NCI-H2081 treated with DMSO at 0.1 percent for 48 hours (cell line): ENCODE results near the gene CCDC7.
"Not testable (repeated sequence)": the region's sequence is repeated elsewhere in the genome, so short reads cannot be mapped to it uniquely, and the experiment has no call there.

ENCODE experiments used
- DNase-seq: peaks from one replicate; lab custom pipeline; 2025; lab: John Stamatoyannopoulos, UW

CCDC7 gene

DNA sequence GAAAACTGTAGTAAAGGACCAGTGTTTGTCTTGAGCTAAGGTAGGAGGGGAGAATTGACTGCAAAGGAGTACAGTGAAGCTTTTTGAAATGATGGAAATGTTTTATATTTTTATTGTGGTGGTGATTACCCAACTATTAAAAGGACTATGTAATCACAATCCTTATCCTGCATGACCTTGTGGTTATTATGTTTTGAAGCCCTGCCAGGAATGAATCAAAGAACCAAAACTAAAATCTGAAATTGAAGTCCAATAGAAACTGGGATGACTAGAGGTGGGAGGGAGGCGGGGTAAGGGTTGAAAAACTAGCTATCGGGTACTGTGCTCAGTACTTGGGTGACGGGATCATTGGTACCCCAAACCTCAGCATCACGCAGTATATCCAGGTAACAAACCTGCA is 8.2 kb downstream of the CCDC7 start:
- DNase-seq, result no peak

DNA sequence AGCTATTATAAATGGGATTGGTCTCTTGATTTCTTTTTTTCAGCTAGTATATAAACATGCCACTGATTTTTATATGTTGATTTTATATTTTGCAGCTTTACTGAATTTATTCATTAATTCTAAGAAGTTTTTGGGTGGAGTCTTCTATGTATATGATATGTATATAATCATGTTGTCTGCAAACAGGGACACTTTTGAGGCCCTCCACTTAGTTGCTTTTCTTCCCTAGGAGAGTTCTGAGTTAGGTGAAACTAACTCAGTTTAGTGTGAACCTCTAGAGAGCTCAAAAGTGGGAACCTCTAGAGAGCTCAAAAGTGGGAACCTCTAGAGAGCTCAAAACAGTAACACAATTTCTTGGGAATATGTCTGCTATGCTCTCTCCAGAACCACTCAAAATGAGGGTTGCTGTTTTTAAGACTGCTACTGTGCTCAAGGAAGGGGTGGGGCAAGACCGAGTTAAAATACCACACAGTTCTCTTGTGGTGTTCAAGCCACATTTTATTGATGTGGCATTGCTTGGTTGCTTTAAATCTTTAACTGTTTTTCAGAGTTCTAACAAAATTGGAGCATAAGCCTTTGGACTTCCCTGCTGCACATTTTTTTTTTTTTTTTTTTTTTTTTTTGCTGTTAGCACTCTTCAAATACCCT is 13.2 kb downstream of the CCDC7 start:
- DNase-seq, result no peak

DNA sequence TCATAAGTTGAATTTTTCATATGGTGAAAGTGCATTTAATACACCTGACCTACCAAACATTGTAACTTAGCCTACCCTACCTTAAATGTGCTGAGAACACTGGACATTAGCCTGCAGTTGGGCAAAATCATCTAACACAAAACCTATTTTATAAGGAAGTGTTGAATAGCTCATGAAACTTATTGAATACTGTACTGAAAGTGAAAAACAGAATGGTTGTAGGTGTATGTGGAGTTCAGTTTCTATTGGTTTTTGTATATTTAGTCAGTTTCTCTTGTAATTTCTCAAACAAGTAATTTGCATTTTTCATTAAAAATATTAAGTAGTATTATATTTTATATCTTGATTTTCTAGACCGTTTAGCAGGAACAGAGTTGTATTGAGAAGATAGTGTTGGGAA is 15.3 kb downstream of the CCDC7 start:
- DNase-seq, result no peak

DNA sequence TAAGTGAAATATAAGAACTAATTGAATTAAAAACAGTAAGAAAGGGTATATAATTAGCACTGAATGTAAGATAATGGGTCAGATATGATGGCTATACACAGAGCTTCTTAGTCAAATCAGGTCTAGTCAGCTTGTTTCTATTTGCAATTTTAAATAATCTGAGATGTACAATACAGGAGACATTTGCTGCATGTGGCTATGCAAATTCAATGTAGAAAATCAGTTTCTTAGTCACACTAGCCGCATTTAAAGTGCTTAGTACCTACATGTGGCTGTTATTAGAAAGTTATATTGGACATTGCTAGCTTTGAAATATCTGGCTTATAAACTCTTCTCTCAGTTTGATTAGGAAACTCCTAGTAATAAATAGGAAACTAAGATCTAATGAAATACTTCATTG is 25.3 kb downstream of the CCDC7 start:
- DNase-seq, result no peak

DNA sequence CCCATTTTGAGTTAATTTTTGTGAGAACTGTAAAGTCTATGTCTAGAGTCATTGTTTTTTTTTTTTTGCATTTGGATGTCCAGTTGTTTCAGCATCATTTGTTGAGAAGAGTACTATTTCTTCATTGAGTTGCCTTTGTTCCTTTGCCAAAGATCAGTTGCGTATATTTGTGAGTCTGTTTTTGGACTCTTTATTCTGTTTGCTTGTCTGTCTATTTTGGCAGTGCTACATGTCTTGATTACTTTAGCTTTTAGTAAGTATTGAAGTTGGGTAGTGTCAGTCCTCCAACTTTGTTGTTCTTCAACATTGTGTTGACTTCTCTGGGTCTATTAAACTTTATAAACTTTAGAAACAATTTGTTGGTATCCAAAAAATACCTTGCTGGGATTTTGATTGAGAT is 31.6 kb downstream of the CCDC7 start:
- no peak for DNase-seq

DNA sequence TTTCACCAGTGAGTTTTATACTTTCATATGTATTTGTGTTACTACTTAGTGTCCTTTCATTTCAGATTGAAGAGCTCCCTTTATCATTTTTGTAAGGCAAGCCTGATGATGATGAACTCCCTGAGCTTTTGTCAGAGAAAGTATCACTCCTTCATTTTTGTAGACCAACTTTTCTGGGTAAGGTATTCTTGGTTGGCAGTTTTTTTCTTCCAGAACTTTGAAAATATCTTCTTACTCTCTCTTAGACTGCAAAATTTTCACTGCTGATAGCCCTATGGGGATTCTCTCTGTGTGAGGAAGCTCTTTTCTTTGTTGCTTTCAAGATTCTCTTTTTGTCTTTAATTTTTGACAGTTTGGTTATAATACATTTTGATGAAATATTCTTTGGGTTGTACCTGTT is 35.7 kb downstream of the CCDC7 start:
- no peak for DNase-seq

DNA sequence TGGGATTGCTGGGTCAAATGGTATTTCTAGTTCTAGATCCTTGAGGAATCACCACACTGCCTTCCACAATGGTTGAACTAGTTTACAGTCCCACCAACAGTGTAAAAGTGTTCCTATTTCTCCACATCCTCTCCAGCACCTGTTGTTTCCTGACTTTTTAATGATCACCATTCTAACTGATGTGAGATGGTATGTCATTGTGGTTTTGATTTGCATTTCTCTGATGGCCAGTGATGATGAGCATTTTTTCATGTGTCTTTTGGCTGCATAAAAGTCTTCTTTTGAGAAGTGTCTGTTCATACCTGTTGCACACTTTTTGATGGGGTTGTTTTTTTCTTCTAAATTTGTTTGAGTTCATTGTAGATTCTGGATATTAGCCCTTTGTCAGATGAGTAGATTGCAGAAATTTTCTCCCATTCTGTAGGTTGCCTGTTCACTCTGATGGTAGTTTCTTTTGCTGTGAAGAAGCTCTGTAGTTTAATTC is 37.1 kb downstream of the CCDC7 start:
- DNase-seq, result not testable (repeated sequence)

DNA sequence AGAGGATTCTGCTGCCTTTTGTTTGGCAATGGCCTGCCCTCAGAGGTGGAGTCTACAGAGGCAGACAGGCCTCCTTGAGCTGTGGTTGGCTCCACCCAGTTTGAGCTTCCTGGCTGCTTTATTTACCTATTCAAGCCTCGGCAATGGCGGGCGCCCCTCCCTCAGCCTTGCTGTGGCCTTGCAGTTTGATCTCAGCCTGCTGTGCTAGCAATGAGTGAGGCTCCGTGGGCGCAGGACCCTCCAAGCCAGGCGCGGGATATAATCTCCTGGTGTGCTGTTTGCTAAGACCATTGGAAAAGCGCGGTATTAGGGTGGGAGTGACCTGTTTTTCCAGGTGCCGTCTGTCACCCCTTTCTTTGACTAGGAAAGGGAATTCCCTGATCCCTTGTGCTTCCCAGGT is 42.1 kb downstream of the CCDC7 start:
- not testable (repeated sequence) for DNase-seq

DNA sequence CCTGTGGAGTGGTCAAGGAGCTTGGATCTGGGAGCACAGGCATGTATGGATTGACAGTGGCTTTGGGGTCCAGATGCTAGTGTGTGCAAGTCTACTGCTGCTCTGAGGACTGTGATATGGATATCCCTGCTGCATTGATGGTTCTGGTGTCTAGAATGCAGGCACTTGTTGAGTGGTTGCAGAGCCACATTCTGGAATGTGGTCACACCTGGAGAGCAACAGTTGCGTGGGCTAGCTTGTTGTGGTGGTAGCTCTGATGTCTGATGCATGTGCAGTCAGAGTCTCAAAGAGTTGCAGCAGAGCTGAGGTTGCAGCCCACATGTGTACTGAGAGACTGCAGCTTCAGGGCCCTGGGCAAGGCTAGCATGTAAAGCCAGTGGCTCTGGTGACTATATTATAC is 43.2 kb downstream of the CCDC7 start:
- DNase-seq, result no peak

DNA sequence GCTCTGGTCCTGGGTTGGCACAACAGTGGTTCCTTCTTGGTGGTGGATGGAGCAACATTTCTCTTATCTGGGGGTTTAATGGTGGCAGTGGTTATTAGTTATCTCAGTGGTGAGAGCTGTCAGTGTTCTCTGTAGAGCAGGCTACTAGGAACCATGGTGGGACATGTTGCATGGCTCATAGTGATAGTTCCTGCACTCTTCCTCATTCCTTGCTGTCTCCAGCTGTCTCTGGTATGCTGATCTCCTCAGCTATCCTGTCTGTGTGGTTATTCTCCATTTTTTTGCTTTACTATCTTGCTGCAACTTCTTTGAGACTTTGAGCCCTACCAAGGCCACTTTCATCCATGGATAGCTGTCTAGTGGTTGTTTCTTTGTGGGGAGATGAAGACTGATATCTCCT is 44.0 kb downstream of the CCDC7 start:
- no peak for DNase-seq

DNA sequence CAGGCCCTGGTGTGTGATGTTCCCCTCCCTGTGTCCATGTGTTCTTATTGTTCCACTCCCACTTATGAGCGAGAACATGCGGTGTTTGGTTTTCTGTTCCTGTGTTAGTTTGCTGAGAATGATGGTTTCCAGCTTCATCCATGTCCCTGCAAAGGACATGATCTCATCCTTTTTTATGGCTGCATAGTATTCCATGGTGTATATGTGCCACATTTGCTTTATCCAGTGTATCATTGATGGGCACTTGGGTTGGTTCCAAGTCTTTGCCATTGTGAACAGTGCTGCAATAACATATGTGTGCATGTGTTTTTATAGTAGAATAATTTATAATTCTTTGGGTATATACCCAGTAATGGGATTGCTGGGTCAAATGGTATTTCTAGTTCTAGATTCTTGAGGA is 48.6 kb downstream of the CCDC7 start:
- DNase-seq, result not testable (repeated sequence)

DNA sequence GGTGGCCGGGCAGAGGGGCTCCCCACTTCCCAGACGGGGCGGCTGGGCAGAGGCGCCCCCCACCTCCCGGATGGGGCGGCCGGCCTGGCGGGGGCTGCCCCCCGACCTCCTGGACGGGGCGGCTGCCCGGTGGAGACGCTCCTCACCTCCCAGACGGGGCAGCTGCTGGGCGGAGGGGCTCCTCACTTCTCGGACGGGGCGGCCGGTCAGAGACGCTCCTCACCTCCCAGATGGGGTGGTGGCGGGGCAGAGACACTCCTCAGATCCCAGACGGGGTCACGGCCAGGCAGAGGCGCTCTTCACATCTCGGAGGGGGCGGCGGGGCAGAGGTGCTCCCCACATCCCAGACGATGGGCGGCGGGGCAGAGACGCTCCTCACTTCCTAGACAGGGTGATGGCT is 54.2 kb downstream of the CCDC7 start:
- not testable (repeated sequence) for DNase-seq

DNA sequence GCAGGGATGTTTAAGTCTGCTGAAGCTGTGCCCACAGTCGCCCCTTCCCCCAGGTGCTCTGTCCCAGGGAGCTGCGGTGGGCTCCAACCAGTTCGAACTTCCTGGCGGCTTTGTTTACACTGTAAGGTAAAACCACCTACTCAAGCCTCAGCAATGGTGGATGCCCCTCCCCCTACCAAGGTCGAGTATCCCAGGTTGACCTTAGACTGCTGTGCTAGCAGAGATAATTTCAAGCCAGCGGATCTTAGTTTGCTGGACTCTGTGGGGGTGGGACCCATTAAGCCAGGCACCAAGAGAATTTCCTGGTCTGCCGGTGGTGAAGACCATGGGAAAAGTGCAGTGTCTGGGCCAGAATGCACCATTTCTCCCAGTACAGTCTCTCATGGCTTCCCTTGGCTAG is 56.0 kb downstream of the CCDC7 start:
- DNase-seq, result no peak

DNA sequence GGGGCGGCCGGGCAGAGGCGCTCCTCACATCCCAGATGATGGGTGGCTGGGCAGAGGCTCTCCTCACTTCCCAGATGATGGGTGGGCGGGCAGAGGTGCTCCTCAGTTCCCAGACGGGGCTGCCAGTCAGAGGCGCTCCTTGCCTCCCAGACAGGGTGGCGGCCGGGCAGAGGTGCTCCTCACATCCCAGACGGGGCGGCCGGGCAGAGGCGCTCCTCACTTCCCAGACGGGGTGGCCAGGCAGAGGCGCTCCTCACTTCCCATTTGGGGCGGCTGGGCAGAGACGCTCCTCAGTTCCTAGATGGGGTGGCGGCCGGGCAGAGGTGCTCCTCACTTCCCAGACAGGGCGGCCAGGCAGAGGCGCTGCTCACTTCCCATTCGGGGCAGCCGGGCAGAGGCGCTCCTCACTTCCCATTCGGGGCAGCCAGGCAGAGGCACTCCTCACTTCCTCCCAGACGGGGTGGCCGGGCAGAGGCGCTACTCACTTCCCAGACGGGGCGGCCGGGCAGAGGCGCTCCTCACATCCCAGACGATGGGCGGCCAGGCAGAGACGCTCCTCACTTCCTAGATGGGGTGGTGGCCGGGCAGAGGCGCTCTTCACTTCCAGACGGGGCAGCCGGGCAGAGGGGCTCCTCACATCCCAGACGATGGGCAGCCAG is 60.0 kb downstream of the CCDC7 start:
- not testable (repeated sequence) for DNase-seq

DNA sequence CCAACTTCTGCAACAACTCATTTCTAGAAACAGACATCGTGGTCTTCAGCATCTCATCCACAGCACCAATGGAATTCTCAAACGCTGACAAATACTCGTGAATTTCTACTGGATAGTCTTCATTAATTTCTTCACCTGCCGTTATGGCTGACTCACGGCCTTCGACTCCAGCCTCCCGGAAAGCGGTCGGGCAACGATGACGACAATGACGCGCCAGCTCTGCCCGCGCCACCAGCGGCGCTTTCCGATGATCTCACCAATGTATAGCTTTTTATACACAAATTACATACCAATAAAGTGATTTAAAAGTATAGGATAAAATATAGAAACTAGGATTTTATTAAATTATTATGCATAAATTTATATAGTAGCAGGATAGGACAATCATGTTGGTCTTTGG is 65.7 kb downstream of the CCDC7 start:
- DNase-seq, result no peak

DNA sequence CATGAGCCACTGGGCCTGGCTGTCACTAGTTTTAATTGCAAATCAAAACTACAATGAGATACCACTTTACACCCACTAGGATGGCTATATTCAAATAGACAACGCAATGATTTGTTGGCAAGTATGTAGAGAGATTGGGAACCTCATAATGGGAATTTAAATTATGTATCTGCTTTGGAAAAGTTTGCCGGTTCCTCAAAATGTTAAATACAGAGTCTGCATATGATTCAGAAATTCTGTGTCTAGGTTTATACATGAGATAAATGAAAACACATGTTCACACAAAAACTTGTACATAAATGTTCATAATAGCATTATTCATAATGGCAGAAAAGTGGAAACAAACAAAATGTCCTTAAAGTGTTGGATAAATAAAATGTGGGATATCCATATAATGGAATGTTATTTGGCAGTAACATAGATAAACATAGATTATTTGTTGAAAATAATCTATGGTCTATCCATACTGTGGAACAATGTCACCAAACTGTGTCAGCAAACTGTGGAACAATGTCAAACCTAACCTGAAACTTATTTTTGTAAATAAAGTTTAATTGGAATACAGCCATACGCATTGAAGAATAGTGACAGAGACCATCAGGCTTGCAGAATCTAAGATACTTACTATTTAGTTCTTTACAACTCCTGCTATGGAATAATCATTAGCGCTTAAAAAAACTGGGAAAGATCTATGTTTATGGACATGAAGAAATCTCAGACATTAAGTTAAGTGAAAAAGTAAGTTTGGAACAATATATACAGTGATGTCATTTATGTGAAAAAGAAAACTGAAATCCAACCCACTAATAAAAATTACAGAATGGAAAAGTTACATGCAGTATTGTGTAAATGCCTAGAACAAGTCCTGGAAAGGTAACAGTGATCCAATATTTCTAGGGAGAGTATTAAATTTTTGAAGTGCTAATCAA is 70.9 kb downstream of the CCDC7 start:
- no peak for DNase-seq

DNA sequence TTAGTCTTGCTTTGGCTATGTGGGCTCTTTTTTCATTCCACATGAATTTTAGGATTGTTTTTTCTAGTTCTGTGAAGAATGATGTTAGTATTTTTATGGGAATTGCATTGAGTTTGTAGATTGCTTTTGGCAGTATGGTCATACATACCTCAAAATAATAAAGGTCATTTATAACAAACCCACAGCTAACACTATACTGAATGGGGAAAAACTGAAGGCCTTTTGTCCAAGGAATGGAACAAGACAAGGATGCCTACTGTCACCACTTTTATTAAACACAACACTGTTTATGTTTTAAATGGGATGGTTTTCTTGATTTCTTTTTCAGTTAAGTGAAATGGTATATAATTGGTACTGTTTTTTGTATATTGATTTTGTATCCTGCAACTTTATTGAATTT is 84.3 kb downstream of the CCDC7 start:
- no peak for DNase-seq

DNA sequence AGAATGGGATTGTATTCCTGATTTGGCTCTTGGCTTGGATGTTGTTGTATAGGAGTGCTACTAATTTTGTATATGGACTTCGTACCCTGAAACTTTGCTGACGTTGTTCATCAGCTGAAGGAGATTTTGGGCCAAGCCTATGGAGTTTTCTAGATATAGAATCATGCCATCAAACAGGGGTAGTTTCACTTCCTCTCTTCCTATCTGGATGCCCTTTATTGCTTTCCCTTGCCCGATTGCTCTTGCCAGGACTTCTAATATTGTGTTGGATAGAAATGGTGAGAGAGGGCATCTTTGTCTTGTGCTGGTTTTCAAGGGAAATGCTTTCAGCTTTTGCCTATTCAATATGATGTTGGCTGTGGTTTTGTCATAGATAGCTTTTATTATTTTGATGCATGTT is 92.3 kb downstream of the CCDC7 start:
- no peak for DNase-seq

DNA sequence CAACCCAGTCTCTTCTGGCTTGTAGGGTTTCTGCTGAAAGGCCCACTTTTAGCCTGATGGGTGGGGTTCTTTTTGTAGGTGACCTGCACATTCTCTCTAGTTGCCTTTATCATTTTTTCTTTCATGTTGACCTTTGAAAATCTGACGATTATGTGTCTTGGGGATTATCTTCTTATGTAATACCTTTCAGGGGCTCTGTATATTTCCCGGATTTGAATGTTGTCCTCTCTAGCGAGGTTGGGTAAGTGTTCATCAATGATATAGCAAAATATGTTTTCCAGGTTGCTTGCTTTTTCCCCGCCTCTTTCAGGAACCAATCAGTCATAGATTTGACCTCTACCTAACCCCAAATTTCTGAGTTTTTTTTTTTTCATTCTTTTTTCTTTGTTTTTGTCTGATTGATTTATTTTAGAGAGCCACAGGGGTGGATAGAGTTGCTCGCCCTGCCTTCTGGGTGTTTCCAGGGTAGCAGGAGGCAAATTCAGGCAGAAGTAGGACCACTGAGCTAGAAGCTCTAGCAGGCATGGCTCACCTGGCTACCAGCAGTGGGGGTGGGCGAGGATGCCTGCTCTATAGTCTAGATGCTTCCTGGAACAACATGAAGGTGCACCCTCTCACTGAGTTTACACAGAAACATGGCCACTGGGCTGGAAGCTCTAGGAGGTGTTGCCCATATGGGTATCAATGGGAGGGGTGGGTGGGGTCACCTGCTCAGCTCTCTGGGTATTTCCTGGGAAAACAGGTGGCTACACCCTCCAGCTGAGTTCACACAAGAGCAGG is 94.9 kb downstream of the CCDC7 start:
- no peak for DNase-seq

DNA sequence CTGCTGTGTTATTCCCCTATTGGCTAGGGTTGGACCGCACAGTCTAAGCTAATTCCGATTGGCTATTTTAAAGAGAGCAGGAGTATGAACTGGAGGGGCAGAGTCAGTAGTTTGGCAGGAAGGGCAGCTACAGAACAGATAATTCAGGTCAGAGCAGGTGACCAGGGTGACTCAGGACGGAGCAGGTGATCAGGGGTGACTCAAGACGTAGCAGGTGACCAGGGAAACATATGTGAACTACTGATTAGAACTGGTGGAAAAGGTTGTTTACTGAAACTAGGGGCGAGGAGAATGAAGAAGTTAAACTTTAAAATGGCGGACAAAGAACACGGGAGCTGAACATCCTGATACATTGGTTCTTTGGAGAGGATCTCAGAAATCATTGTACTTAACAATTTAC is 102.3 kb downstream of the CCDC7 start:
- no peak for DNase-seq

DNA sequence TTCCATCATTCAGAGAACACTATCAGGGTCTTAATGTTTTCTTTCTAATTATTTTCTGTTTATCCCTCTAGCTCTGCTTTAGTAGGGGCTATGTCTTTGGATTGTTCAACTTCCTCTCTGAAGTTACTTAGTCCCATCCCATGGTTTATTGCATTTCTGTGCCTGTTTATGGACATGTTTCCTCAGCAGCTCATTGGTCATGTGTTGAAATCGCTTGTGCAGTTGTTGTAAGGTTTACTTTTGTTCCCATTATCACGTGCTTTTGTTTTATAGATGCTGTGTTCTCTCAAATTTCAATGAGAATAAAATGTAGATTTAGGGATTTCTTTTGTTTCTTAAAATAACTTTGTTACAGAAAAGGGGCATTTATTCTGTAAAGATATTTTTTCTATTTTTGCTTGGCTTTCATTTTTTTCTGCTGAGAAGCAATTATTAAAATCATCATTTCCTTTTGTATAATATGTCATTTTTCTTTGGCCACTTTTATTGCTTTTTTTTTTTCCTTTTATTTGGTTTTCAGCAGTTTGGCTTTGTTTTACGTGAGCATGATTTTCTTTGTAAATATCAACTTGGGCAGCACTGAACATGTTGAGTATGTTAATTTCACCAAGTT is 110.9 kb downstream of the CCDC7 start:
- no peak for DNase-seq

DNA sequence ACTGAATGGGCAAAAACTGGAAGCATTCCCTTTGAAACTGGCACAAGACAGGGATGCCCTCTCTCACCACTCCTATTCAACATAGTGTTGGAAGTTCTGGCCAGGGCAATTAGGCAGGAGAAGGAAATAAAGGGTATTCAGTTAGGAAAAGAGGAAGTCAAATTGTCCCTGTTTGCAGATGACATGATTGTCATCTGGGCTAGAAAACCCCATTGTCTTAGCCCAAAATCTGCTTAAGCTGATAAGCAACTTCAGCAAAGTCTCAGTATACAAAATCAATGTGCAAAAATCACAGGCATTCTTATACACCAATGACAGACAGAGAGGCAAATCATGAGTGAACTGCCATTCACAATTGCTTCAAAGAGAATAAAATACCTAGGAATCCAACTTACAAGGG is 116.8 kb downstream of the CCDC7 start:
- DNase-seq, result not testable (repeated sequence)
